C4-2B (cell line): ENCODE measurements around the gene NAPA.

Source experiments
- H3K27ac ChIP-seq: fragments of 450-650 bp; 2 replicates; pipeline ENCODE4 v1.5.1; 2017
- CTCF ChIP-seq: fragments of 450-650 bp; conservative IDR thresholded peaks from 2 replicates; pipeline ENCODE4 v1.5.1; 2017; ENCODE audit warnings: mild to moderate bottlenecking
- ZFX ChIP-seq: fragments of 450-650 bp; IDR thresholded peaks from 2 replicates; pipeline ENCODE4 v1.6.1; 2017

Gene NAPA

GRCh38 chr19:47471733-47472457, 43.0 kb downstream of the NAPA start, which contains the start of gene SLC8A2:
SLC8A2 (minus strand) TSS chr19:47471893; CDS start chr19:47466403, 5,490 bp downstream.
- no peak for TF ChIP-seq ZFX
- no peak within 1 kb of the TSS for H3K27ac ChIP-seq

DNA sequence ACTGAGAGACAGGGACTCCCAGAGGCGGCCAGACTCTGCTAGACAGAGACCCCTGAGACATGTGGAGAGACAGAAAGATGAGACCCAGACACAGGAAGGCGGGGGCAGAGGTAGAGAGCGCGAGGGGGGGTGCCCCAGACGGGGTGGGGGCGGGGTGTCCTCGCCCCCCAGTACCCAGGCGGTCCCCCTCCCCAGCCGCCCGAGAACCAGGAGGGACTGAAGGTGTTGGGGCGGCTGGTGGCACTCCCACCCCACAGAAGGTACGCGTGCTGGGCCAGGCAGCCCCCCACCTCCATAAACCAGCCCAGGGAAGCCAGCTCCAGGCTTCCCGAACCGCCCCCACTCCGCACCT, 43.5 kb downstream of the NAPA start:
- H3K27ac ChIP-seq: no peak overlapping the region
- TF ChIP-seq CTCF (no peak), ZFX (no peak)

DNA sequence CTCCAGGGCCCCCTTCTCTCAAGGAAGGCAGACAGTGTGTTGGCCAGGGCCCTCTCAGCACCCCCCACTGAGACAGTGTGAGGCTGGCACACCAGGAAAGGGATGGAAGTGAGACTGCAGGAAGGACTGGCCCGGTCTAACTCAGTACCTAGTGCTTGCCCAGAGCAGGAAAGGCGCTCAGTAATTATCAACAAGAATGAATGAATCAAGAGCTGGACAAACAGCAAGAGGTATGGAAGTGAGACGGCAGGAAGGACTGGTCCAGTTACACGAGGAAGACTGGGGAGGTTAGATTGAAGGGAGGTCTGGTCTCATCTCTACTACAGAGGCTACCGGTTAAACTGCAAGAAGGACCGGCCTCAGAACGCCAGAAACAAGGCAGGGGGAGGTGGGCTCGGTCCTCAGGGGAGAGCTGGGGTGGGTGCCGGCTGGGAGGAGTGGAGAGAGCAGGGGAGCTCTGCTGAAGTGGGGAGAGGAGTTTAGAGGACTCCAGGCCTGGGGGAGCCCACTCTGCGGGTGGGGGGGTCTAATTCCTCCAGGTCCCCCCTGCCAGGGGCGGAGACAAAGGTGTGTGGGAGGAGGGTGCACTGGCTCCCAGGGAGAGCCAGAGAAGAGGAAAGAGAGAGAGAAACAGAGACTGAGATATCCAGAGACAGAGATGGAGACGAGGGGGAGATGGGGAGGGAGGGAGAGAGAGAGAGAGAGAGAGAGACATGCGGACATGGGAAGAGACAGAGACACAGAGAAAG, 44.2 kb downstream of the NAPA start:
- H3K27ac ChIP-seq: no peak overlapping the region
- TF ChIP-seq CTCF (no peak), ZFX (no peak)

- TF ChIP-seq ZFX (no peak), CTCF (no peak)
- H3K27ac ChIP-seq: no peak overlapping the region
Measured at GRCh38 chr19:47469719-47470118, 45.1 kb downstream of the NAPA start.

DNA sequence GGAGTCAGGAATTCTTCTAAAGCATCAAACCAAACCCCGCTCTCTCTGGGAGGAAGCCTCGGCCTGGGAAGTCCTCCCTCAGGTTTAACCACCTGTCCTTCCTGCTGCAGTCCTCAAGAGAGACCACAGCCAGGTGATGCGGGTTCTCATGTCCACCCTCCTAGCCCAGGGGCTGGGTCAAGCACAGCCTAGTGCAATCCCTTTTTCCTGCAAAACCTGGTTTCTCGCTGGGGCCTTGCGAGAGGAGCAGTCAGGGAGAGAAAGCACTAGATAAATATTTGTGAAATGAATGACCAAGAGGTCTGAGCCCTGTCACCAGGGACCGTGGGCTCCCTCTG, 45.5 kb downstream of the NAPA start:
- TF ChIP-seq CTCF: no peak
- no peak for TF ChIP-seq ZFX
- H3K27ac ChIP-seq: no peak overlapping the region

GRCh38 chr19:47467914-47468313, 46.9 kb downstream of the NAPA start:
- H3K27ac ChIP-seq: no peak overlapping the region
- TF ChIP-seq ZFX (no peak), CTCF (no peak)

DNA sequence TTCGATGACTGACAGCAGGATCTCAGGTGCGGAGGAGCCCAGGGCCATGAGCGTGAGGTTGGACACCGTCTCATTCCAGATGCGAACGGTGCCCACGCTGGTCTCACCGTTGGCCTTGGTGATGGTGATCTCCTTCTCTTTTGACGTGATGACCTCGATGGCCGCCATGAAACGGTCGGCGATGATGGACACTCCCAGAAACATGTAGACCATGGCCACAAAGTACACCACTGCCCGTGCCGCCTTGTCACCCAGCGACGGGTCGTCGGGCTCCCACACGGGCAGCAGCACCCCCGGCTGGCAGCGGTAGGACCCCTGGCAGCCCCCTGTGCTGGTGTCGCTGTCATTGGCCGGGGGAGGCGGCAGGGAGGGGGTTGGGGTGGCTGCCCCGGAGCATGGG, 48.9 kb downstream of the NAPA start:
- H3K27ac ChIP-seq: no peak overlapping the region
- no peak for TF ChIP-seq ZFX
- TF ChIP-seq CTCF: no peak
